Measurements from ENCODE around the gene IRAK1.

The IRAK1 gene

DNA sequence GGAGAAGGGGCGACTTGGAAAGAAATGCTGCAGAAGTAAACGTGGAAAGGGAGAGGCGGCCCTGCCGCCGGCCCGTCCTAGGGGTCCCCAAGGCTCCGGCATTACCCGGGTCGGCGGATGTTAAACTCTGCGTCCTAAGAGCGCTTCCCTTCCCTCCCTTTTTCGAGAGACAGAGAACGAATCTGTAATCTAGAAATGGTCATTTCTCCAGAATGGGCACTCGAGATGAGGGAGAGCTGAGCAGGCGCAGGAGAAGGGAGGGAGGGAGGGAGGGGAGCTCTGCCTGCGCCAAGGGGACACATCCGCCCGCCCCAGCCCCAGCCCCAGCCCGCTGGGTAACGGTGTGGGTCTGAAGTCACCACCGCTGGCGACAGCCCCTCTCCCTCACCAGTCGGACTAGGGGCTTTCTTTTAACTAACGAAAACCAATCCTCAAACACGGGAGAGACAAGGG lies 49.8 kb downstream of the IRAK1 start:
- DNase-seq, result no peak

DNA sequence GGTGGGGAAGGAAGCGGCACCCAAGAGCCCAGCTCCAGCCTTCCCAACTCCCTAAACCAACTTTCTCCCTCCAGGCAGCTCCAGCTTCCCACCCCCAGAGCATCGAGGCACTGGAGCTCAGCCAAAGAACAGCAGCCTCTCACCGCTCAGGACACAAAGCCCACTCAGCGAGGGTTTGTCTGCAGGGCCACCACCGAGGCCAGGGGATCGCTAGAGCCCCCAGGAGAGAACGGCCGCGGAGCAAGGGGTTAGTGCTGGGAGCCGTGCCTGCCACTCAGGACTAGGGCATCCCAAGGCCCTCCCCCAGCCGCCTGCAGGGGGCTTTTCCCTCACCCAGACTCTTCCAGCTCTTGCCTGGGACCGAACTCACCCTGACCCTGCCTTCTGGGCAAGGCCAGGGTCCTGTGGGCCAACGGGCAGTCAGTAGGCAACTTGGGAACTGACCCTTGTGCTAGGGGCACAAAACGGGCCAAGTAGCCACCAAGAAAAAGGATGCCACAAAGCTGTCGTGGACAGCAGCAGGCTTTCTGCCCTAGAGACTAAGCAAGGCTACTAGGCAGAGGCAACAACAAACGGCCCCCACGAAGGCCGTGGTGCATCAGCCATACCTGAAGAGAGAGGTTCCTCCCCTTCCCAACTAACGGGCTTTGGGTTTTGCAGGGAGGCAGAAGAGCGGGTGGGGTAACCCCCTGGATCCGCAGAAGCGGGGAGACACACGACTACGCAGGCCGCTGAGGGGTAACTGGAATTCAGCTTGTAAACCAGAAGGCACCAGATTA lies 50.4 kb downstream of the IRAK1 start:
- no peak for DNase-seq

DNA sequence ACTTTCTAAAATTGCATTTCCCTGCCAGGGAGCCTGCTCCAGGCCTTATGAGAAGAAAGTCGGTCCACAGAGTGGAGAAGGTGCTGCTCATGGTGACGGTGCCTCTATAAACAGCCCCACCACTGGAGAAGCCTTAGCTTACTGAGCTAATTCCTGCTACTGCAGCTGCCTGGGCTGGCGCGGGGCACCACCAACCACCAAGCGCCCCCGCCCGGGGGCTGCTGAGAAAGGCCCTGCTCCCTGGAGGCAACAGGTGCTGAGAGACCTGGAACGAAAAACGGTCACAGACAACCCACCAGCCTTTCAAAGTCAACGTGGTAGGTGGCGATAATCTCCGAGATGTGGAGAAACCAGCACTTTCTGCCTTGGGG lies 51.0 kb downstream of the IRAK1 start:
- DNase-seq, result no peak

DNA sequence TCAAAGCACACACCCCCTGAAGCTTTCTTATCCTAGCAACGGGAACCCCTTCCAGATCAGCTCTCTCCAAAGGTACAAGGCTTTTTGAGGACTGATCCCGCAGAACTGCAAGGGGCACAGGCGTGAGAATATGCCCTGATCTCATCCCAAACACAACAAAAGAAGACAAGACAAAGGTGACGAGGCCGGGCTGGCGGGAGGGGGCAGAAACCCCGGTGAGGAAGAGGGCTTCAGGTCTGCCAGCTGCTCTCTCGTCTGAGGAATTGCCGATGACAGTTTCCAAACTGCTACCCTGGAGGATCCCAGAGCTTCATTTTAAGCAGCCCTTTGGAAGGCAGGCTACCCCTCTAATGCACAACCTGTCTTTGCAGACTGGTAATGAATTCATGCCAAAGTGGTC lies 51.4 kb downstream of the IRAK1 start:
- DNase-seq, result no peak

DNA sequence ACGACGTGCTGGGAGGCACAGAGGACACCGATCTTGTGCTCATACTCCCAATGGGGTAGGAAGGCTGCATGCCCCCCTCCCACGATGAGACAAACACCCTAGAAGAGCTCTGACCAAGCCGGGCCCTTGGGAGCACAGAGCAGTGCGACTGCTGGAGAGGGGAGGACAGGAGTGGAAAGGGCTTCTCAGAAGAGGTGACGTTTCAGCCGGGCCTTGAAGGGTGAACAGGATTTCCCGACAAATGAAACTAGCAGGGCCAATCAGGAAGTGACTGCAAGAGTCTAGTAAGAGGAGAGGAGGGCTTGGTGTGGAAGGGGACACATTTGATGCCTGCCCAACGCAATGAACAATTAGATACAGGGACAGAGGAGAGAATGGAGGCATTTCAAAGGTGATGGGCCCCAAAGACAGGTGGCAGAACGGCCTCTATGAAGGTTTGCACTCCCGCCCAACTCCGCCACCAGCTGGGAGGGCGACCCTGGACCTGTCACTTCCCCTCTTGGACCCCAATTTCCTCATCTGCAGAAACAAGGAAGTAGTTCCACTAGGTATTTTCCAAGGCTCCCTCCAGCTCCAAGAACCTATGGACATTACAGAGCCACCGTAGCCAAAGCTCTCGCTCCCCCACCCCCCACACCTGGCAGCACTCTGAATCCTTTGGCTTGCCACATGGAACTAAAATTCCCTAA lies 52.0 kb downstream of the IRAK1 start:
- DNase-seq, result no peak

DNA sequence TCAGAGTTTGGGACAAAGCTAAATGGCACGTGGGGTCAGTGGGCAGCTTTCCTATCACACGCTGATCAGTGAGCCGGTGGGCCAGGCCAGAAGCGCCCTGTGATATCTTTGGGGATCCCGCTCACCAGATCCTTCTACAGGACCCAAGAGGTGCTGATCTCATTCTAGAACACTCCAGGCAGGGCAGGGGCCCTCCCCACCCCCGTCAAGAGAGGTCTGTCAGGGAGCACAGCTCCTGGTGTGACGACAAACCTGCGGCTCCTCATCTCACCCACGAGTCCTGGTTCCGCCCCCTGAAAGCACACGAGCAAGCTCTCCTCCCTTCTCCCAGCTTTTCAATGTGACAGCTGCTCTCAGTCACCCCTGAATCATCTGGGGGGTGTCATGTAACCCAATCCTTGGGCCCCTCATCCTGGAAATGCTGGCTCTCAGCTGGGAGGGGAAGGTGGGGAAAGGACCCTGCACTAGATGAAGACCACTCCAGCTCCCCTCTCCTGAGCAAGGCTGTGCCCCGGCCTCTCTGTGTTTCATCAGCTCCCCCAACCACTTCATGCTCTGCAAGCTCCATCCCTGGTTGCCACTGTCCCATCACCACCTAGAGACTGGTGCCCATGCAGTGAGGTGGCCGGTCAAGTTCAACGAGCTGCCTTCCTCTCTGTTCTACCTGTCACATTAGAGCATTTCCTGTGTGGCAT lies 52.7 kb downstream of the IRAK1 start:
- no peak for DNase-seq

DNA sequence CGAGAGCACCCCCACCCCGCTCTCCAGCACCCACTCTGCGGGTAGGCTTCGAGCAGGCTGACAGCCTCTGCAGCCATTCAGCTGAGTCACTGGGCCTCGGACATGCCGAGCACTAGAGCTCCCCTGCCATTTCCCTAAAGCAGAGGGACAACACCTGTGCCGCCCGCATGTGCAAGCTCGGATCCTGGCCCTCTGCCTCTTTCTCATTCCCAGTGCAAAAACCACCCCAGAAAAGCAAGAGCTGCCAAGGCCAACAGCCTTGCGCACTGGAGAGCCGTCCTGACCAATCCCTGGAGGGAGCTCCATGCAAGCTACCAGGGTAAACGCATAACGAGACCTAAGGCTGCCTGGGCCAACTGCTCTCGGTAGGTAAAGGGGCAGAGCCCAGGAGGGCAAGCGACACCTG lies 53.4 kb downstream of the IRAK1 start:
- no peak for DNase-seq

DNA sequence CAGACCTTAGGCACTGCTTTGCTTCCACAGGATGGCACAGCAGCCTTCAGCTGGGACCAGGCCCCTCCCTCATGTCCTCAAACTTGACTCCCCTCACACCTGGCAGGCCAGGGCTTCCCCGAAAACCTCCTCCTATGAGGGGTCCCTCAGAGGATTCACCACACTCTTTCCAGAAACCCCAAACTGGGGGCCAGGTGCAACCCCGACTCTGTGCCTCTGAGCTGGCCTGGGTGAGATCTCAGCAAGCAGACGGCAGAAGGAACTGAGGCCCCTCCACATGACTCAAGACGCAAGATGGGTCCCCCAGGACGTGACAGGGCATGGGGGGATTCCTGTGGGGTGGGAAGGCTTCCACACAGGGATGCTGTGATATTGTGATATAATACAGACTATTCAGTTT lies 54.3 kb downstream of the IRAK1 start:
- DNase-seq, result no peak

DNA sequence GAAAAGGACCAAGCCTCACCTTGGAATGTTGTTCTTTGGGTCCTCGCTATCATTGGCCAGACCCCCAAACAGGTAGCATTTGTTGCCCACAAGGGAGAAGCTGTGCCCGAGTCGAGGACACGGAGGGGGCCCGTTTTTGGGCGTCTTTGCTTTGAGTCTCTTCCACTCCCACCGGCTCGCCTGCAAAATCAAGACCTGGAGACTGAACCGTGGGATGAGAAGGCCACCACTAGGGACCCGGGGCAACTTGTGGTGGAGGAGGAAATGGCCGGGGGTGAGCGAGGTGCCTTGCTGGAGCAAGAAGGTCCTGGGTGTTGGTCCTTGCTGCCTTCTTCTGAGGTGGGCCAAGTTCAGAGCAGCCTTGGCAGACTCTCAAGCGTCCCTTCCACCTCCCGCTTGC lies 55.6 kb downstream of the IRAK1 start:
- DNase-seq, result no peak

DNA sequence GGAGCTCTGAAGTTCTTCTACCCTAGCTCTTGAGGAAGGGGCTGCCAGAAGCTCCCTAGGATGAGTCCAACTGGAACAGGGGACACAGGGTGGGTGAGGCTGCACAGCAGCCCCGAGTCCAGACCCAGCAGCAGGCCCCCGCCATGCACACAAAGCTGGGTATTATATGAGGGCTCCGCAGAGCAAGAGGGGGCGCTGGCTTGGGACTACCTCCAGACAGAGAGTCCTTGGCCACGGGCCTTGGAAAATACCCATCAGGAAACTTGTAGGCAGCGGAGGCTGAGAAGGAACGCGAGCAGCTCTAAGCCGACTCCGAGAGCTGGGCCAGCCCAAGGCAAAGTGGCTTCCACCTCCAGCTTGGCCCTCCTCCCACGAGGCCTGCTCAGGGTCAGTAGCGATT lies 56.2 kb downstream of the IRAK1 start:
- no peak for DNase-seq

DNA sequence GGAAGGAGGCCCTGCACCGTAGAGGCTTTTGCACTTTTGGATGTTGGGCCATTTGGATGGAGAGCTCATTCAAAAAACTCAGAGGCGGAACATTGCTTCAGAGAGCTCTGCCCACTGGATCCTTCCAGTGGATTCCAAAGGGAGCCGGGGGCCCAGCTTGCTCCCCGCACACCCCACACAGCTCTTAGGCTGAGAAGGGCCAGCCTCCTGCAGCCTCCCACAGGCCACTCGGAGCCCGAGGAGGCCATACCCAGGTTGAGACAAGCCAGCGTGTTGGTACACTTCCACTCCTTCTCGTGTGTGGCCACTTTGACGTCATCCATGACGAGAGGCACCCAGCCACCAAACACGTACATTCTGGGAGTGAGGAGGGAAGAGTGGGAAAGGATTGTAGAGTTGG lies 58.4 kb downstream of the IRAK1 start:
- DNase-seq, result no peak

DNA sequence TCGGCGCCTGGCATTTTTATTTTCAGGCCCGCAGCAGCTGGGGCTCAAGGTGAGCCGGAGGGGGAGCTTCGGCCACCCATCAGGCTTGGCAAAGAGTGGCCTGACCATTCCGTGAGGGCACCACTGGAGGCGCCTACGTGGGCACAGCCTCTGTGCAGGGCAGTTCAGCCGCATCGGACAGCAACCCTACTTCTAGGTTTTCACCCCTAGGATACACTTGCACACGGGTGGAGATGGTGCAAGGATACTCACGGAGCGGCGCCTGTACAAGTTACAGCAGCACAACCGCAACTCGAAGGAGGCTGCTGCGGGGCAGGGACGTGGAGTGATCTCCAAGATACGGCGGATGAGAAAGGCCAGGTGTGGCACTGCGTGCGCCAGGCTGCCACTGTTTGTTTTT lies 58.9 kb downstream of the IRAK1 start:
- DNase-seq, result no peak

Data from GDM1 (cell line).